Endodermal cell (in vitro differentiated cells): ENCODE results near the gene ARFRP1. TPM values are rescaled to one million over a fixed set of nuclear protein-coding genes. Genes with fewer than 3 reads are reported as not detected.
"Not testable (repeated sequence)": the region's sequence is repeated elsewhere in the genome, so short reads cannot be mapped to it uniquely, and the experiment has no call there.

Source experiments
- DNase-seq: peaks from one replicate; pipeline ENCODE4 v3.0.0-alpha.2; 2017
- H3K27ac ChIP-seq: 2 replicates; pipeline ENCODE4 v1.5.1; 2013; ENCODE audit warnings: mild to moderate bottlenecking, low read depth, low read length, moderate library complexity
- H3K27me3 ChIP-seq: 2 replicates; pipeline ENCODE4 v1.6.1; 2013; ENCODE audit warnings: mild to moderate bottlenecking, low read length, moderate library complexity; ENCODE audit not compliant: insufficient read depth, control insufficient read depth, poor library complexity, severe bottlenecking
- H3K36me3 ChIP-seq: 2 replicates; pipeline ENCODE4 v1.7.0; 2013; ENCODE audit warnings: mild to moderate bottlenecking, low read length, moderate library complexity; ENCODE audit not compliant: control insufficient read depth, insufficient read depth
- H3K4me1 ChIP-seq: one replicate; pipeline ENCODE4 v1.7.0; 2013; ENCODE audit warnings: low read length; ENCODE audit not compliant: control insufficient read depth, insufficient read depth
- H3K4me3 ChIP-seq: 2 replicates; pipeline ENCODE4 v1.5.1; 2013; ENCODE audit warnings: mild to moderate bottlenecking, low read length, moderate library complexity
- H3K9ac ChIP-seq: 2 replicates; pipeline ENCODE4 v1.6.1; 2013; ENCODE audit warnings: mild to moderate bottlenecking, low read length, moderate library complexity; ENCODE audit not compliant: poor library complexity, severe bottlenecking; ENCODE audit errors: extremely low read depth
- H3K9me3 ChIP-seq: 2 replicates; pipeline ENCODE4 v1.6.1; 2013; ENCODE audit warnings: mild to moderate bottlenecking, low read length, moderate library complexity; ENCODE audit not compliant: control insufficient read depth
- H3K27ac Mint-ChIP-seq: 2 replicates; pipeline ENCODE4 v1.8.0; 2020; ENCODE audit warnings: mixed read lengths
- H3K27me3 Mint-ChIP-seq: 2 replicates; pipeline ENCODE4 v1.8.0; 2021; ENCODE audit warnings: mild to moderate bottlenecking, mixed read lengths; ENCODE audit not compliant: insufficient read depth
- H3K36me3 Mint-ChIP-seq: 2 replicates; pipeline ENCODE4 v1.8.0; 2020; ENCODE audit warnings: low read depth, mixed read lengths
- H3K4me1 Mint-ChIP-seq: 2 replicates; pipeline ENCODE4 v1.8.0; 2020; ENCODE audit warnings: mixed read lengths
- H3K4me3 Mint-ChIP-seq: 2 replicates; pipeline ENCODE4 v1.8.0; 2020; ENCODE audit warnings: mild to moderate bottlenecking, moderate library complexity, mixed read lengths
- H3K9me3 Mint-ChIP-seq: 2 replicates; pipeline ENCODE4 v1.8.0; 2020; ENCODE audit warnings: mild to moderate bottlenecking, mixed read lengths
- WGBS, 2 experiments: methylation state at CpG; one replicate each; pipeline versions ENCODE4 v1.1.5 to v1.1.7; 2013; ENCODE audit warnings: missing lambda C conversion rate in 2 of 2, mixed read lengths in 1 of 2; ENCODE audit not compliant: insufficient coverage in 1 of 2, insufficient read length in 1 of 2; 5-methylcytosine and 5-hydroxymethylcytosine counted together
- total RNA-seq, 2 donors: library from RNA; stranded (reverse); fragmentation: NEBNext Ultra II Directional in 1 of 2; extraction: Animal tissue kit (Norgen Biotek cat#: 25700) in 1 of 2; gene quantifications; 2 replicates in 1 of 2; 3 replicates in 1 of 2; pipeline ENCODE4 v1.2.1, GENCODE V29; 2021
- TF ChIP-seq, protein P1 (sequence below): fragments of 200-600 bp; sonication (generic); conservative IDR thresholded peaks from 2 replicates; pipeline ENCODE4 v1.5.0; 2021; ENCODE audit warnings: antibody characterized with exemption, mild to moderate bottlenecking

The ARFRP1 gene
- total RNA-seq, 2 donors from 2014 or later, result 41.6 to 46.2 TPM

DNA sequence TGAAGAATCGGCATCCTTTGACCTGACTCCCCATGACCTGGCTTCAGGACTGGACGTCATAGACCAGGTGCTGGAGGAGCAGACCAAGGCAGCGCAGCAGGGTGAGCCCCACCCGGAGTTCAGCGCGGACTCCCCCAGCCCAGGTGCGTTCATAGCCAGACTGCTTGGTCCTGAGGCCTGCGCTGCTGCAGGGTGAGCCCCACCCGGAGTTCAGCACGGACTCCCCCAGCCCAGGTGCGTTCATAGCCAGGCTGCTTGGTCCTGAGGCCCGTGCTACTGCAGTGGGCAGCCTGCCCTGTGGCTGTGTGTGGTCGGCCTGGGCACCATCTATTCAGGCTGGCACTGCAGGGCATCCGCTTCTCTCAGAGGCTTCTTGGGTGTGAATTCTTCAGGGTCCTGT is 33.8 kb downstream of the ARFRP1 start:
- H3K9me3 Mint-ChIP-seq, result no peaks in the 10 kb centered on the region
- DNase-seq, result no peak

DNA sequence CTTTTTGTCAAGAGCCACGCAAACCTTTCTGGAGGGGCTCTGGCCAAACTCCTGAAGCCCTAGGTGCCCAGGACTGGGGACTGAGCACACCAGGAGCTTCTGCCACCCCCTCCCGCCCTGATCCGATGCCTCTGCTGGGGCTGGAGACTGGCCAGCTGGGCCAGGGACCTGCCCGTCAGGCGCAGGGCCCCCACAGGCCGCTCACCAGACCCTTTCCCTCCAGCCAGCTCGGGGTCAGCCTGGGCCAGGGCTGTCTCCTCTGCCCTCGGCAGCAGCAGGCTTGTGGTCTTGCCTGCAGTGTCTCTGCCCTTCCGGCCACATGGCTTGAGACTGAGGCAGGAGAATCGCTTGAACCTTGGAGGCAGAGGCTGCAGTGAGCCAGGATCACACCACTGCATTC is 35.1 kb downstream of the ARFRP1 start:
- 90 to 95% methylated on average over 2 to 10 of the region's 10 CpGs for WGBS, 2 experiments
- H3K9ac ChIP-seq, result no peak overlapping the region
- Mint-ChIP-seq H3K4me1 (no peaks in the 10 kb centered on the region), H3K27ac (no peak overlapping the region), H3K9me3 (no peaks in the 10 kb centered on the region), H3K36me3 (peaks cover 41% of the 10 kb centered on the region), H3K4me3 (no peak overlapping the region), H3K27me3 (no peaks in the 10 kb centered on the region)
- no peaks in the 10 kb centered on the region for H3K4me1 ChIP-seq
- H3K36me3 ChIP-seq, result peaks cover 10% of the 10 kb centered on the region
- no peak overlapping the region for H3K4me3 ChIP-seq
- H3K9me3 ChIP-seq, result no peaks in the 10 kb centered on the region
- TF ChIP-seq, protein P1, sequence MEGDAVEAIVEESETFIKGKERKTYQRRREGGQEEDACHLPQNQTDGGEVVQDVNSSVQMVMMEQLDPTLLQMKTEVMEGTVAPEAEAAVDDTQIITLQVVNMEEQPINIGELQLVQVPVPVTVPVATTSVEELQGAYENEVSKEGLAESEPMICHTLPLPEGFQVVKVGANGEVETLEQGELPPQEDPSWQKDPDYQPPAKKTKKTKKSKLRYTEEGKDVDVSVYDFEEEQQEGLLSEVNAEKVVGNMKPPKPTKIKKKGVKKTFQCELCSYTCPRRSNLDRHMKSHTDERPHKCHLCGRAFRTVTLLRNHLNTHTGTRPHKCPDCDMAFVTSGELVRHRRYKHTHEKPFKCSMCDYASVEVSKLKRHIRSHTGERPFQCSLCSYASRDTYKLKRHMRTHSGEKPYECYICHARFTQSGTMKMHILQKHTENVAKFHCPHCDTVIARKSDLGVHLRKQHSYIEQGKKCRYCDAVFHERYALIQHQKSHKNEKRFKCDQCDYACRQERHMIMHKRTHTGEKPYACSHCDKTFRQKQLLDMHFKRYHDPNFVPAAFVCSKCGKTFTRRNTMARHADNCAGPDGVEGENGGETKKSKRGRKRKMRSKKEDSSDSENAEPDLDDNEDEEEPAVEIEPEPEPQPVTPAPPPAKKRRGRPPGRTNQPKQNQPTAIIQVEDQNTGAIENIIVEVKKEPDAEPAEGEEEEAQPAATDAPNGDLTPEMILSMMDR, result no peak
- H3K27ac ChIP-seq, result no peak overlapping the region
- no peak for DNase-seq
- H3K27me3 ChIP-seq, result no peaks in the 10 kb centered on the region

More for the DNA sequence above, 33.8 kb downstream of the ARFRP1 start:
- Mint-ChIP-seq H3K27ac (no peak overlapping the region), H3K4me1 (no peaks in the 10 kb centered on the region), H3K4me3 (no peak overlapping the region), H3K36me3 (peaks cover 36% of the 10 kb centered on the region), H3K27me3 (no peaks in the 10 kb centered on the region)
- H3K9ac ChIP-seq, result no peak overlapping the region
- H3K4me1 ChIP-seq, result no peaks in the 10 kb centered on the region
- H3K27me3 ChIP-seq, result no peaks in the 10 kb centered on the region
- H3K36me3 ChIP-seq, result peaks cover 10% of the 10 kb centered on the region
- TF ChIP-seq, protein P1, result no peak
- 94 to 97% methylated on average over 8 to 14 of the region's 14 CpGs for WGBS, 2 experiments
- H3K27ac ChIP-seq, result no peak overlapping the region
- no peak overlapping the region for H3K4me3 ChIP-seq
- no peaks in the 10 kb centered on the region for H3K9me3 ChIP-seq

DNA sequence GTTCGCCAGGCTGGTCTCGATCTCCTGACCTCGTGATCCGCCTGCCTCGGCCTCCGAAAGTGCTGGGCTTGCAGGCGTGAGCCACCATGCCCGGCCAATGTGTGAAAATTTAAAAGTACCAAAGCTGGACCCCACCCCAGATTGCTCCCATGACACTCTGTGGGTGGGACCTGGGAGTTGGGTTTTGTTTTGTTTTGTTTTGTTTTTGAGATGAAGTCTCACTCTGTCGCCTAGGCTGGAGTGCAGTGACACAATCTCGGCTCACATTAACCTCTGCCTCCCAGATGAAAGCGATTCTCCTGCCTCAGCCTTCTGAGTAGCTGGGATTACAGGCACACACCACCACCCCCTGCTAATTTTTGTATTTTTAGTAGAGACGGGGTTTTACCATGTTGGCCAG is 36.1 kb downstream of the ARFRP1 start:
- not testable (repeated sequence) for H3K4me1 Mint-ChIP-seq, H3K4me1 ChIP-seq, H3K27ac Mint-ChIP-seq, H3K4me3 ChIP-seq, H3K27me3 Mint-ChIP-seq, H3K4me3 Mint-ChIP-seq, DNase-seq, H3K9me3 ChIP-seq, H3K27me3 ChIP-seq, H3K27ac ChIP-seq, H3K9ac ChIP-seq, H3K9me3 Mint-ChIP-seq
- peaks cover 17% of the 10 kb centered on the region for H3K36me3 ChIP-seq
- H3K36me3 Mint-ChIP-seq, result peaks cover 41% of the 10 kb centered on the region
- WGBS, 2 experiments, result 95% methylated on average over 4 to 11 of the region's 12 CpGs

DNA sequence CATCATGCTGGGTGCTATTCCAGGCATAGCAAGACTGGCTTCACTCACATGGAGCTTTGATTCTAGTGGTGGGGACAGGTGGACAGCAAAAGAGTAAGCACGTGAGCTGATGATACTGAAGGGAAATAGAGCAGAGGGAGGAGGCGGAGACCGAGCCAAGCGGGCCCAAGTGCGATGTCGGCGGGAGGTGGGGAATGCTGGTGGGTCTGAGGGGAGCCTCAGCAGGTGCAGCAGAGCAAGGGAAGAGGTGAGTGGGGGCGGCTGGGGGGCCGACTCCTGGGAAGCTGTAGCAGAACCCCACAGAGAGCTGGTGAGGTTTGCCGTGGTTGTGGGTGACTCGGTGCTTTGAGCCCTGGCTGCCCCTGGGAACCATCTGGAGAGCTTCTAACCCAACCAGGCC is 39.4 kb downstream of the ARFRP1 start:
- Histone ChIP-seq H3K4me1 (no peaks in the 10 kb centered on the region), H3K27me3 (no peaks in the 10 kb centered on the region), H3K27ac (no peak overlapping the region), H3K4me3 (no peak overlapping the region), H3K9ac (no peak overlapping the region), H3K9me3 (no peaks in the 10 kb centered on the region), H3K36me3 (peaks cover 17% of the 10 kb centered on the region)
- TF ChIP-seq, protein P1, result no peak
- Mint-ChIP-seq H3K27me3 (no peaks in the 10 kb centered on the region), H3K36me3 (peaks cover 31% of the 10 kb centered on the region), H3K9me3 (no peaks in the 10 kb centered on the region), H3K4me3 (no peak overlapping the region), H3K4me1 (no peaks in the 10 kb centered on the region), H3K27ac (no peak overlapping the region)
- no peak for DNase-seq
- 94 to 97% methylated on average over 10 to 11 of the region's 11 CpGs for WGBS, 2 experiments
